Stimulated activated CD4-positive, alpha-beta T cell treated with anti-CD3 and anti-CD28 coated beads, Interleukin-15, amount 100 ng/mL, for 1 hour (primary cell): ENCODE data around the gene RDH5.

Source experiments
- DNase-seq, 2 donors: peaks; one replicate each; pipeline ENCODE4 v3.0.0-alpha.2; 2020; ENCODE audit warnings: low read depth in 1 of 2, low spot score in 1 of 2

Gene RDH5

DNA sequence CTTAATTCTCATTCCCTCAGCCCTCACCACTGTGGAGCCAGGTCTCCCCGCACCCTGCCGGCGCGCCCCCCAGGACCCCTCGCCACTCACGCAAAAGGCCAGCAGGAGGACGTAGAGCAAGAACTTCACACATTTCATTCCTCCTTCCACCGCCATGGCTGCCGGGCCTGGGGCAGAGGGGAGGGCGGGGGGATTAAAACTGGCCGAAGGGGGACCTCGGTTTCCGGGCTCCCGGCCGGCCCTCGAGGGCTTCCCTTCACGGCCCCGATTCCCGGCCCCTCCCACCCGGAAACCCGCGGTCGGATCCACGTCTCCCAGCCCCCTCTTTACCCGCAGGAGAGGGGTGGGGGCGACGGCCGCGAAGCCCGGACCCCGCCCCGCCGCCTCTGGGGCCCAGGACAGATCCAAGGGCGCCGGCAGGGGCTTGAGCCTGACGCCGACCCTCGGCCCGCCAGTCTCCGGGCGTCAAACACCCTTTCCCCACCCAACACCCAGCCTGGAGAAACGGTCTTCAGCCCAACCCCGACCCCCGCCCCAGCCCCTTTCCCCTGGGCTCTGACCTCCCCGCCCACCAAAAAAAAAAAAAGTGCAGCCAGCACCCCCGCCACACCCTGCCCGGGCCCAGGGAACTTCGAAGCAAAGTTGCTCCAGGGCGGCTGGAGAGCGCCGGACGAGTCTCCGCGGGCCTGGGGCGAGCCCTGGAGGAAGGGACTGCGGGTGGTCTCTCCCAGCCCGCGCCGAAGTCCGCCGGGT, 8.2 kb downstream of the RDH5 start:
- DNase-seq = no peak

DNA sequence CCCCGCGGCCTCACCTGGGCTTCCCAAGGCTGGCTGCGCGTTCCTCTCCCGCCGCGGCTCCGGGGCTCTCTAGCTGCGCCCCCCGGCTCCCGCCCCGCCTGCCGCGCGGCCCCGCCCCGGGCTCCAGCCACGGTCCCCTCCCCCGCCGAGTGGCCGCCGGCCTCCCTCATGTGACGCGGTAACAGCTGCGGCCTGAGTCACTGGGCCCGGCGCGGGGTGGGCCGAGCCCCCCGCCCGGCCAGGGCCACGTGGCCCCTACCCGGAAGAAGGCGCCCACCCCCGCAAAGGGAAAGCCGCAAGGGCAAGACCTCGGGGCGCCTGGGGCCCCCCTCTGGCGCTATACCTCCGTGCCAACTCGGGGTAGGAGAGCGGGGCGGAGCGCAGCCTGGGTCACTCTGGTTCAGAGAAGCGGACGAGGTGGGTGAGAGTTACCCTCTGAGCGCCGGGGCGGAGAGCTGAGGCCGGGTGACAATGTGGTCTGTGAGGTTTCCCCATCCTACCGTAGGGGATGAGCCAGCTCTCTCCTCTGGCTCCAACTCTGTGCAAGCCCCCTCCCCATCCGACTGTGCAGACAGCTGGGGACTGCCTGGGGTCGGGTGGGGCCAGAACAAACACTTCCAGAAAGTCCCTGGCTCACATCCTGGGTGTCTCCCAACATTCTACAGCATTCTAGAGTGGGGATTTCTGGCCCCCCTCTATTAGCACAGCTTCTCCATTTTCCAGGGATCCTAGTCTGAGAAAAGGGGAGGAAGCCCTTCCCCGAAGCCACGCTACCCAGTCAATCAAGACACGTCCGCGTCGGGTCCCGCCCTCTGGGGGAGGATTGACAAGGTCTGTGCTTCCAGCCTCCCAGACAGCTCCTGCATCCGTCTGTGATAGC, 9.0 kb downstream of the RDH5 start, which contains the start of gene CD63:
Gene CD63, minus strand, starts transcription at position 71 of the 880 bp plus-strand sequence. CDS start 668 bp downstream, outside the sequence.
- peak; percentile 15 to 64 for DNase-seq

DNA sequence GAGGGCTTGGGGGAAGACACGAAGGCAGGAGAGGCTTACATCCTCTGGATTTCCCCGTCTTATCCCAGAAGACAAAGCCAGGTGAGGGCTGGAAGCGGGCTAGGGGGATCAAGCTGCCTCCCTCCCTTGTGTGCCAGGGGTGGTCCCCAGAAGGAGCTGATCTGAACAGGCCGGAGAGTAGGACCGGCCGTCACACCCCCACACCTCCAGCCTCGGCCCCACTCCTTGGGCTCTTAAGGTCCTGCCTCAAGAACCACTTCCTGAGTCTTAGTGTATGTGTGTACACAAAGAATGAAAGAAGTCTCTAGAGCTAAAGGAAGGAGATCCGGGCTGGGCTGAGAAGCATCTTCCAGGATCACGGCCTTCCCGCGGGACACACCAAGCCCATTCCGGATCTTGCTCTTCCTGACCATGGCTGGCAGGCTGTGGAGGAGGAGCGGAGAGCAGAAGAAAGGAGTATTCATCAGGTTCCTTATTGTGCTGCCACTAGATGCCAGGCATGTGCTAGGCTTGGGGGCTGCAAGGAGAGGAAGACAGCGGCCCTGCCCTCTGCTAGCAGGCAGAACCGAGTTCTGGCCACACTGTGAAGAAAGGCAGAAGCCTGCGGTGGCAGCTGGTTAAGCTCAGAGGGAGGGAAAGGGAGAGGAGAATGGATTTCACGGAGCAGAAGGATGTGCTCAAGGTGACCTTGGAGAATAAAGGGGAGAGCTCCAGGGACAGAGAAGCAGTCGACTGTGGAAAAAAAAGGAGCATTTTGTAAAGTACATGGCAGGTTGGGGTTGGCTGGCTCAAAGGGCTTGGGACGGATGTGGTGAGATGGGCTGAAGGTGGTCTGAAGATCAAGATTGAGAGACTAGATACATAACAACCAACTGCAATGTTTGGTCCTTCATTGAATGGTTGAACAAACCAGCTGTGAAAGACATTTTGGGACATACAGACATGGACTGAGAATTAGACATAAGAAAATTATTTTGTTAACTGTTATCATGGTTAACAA, 9.9 kb downstream of the RDH5 start:
- DNase-seq = no peak

GRCh38 chr12:55732288-55732687, 12.1 kb downstream of the RDH5 start:
- DNase-seq = no peak

- no peak for DNase-seq
These were observed 12.9 kb downstream of the RDH5 start for GRCh38 chr12:55733021-55733555.

DNA sequence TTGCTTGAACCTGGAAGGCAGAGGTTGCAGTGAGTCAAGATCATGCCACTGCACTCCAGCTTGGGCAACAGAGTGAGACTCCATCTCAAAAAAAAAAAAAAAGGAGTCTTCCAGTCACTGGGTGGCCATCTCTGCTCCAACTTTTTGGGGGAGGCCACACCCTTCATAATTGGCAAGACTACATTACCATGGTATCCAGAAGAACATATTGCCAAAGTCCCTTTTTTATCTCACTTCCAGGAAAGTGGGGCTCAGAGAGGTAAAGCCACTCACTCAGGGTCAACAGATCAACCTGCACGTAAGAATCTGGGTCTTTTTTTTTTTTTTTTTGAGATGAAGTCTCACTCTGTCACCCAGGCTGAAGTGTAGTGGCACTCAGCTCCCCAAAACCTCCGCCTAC, 13.7 kb downstream of the RDH5 start:
- DNase-seq = no peak

DNA sequence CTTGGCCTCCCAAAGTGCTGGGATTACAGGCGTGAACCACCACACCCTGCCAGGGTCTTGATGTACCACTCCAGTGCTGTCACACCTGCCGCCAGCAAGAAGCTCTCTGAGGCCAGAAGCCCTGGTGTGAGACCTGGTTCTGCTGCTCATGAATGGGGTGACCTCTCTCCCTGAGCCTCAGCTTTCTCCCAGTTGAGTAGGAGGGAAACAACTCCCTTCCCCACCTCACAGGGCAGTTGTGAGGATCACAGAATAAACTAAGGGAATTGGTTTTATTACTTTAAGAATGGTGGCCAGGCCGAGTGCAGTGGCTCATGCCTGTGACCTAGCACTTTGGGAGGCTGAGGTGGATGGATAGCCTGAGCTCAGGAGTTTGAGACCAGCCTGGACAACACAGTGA, 14.4 kb downstream of the RDH5 start:
- no peak for DNase-seq

DNA sequence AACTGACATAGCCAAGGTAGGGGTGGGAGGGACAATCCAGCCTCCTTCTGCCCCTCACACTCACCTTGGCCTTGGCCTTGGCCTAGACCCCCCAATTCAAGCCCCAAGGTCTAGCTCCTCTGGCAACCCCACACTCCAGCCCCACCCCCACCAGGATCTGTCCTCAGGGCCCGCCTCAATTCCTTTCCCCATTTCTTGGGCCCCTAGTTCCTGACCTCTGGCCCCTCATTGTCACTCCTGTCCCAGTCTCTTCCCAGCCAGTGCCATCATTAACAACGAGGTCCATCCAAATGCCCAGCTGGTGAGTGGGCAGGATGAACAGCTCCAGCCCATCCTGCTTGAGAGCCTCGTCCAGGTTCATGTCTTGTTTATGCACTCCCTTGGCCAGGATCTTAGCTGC, 15.9 kb downstream of the RDH5 start:
- no peak for DNase-seq

GRCh38 chr12:55736780-55737580, 16.8 kb downstream of the RDH5 start:
- DNase-seq = peak in 1 of 2 donors; percentile 38

DNA sequence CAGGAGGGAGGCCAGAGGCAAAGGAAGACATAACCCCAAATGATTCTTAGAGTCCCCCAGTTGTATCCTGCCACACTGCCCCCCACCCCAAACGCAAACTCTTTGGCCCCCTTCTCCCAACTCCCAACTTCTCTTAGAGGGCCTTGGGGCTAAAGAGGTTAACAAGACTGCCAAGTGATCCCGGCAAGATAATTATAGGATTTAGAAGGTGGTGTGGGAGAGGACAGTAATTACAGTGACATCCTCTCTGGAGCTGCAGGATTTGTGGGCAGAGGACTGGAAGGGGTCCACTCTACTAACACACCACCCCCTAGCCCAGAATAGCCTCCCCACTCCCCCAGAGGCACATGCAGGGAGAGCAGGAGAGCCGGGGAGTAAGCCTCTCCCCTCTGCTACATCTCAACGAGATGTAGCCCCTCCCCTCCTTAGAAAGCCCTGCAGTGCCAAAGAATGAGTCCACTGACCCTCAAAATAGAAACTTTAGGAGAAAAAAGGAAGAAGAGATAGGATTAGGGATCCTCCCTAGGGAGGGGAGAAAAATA, 17.5 kb downstream of the RDH5 start:
- no peak for DNase-seq

GRCh38 chr12:55738123-55739024, 18.2 kb downstream of the RDH5 start:
- DNase-seq = peak; percentile 52 to 55

GRCh38 chr12:55739025-55739378, 18.8 kb downstream of the RDH5 start:
- no peak for DNase-seq

GRCh38 chr12:55741931-55742680, 21.9 kb downstream of the RDH5 start:
- DNase-seq = no peak

DNA sequence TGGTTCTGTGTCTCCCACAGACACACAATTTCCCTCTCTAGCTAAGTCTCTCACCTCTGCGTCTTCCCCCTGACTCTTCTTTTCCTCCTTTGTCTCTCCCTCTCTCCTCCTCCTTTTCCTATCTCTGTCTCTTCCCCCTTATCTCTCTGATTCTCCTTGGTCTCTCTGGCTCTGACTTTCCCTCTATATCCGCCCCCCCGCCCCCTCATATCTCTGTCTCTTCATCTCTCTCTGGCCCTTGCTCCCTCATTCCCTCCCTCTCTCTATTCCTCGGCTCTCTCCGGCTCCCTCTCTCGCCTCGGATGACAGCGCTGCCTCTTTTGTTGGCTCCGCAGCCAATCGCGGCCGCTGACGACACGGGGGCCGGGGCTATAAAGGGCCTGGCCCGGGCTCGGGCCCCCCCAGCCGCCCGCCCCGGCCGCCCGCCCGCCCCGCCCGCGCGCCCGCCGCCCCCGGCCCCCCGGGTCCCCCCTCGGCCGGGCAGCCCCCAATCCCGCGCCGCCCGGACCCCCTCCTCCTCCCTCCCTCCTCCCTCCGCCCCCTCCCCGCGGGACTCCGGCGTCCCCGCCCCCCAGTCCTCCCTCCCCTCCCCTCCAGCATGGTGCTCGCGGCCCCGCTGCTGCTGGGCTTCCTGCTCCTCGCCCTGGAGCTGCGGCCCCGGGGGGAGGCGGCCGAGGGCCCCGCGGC, 22.7 kb downstream of the RDH5 start, which contains the start of gene GDF11:
Gene GDF11, plus strand, starts transcription at position 404 of the 687 bp plus-strand sequence. Its CDS starts 195 bp downstream, at position 599.
- peak; percentile 38 to 60 for DNase-seq

DNA sequence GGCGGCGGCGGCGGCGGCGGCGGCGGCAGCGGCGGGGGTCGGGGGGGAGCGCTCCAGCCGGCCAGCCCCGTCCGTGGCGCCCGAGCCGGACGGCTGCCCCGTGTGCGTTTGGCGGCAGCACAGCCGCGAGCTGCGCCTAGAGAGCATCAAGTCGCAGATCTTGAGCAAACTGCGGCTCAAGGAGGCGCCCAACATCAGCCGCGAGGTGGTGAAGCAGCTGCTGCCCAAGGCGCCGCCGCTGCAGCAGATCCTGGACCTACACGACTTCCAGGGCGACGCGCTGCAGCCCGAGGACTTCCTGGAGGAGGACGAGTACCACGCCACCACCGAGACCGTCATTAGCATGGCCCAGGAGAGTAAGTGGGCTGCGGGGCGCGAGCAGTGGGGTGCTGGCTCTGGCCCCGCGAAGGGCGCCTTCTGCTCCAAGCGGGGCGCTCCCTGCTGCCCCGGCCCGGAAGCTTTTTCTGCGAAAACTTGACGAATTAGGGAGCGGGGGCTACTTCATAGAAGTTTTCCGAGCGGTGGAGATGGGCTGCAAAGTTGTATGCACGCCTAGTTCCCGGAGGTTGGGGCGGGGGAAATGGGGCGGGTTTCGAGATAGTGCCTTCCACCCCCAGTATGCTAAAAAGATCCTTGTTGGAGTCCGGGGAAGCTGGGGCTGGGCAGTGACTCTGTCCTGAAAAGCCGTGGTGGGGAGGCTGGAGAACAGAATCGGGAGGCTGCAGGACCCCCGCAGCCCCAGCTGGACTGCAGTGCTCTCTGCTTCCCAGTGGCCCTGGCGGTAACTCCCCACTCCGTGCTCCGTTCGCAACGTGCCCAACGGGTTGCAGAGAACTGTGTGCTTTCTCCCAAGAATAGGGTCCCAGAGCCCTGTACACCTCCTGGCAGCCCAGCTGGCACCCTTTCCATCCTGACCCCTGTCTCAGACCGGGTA, 23.5 kb downstream of the RDH5 start:
- peak in 1 of 2 donors; percentile 35 for DNase-seq
